NCI-H2196 treated with DMSO at 0.1 percent for 48 hours (cell line): ENCODE results near the gene QRFP.

Experiments
- DNase-seq: peaks from one replicate; lab custom pipeline; 2025; ENCODE audit not compliant: unreplicated experiment; lab: John Stamatoyannopoulos, UW

Gene QRFP

GRCh38 chr9:130872912-130873503 lies 23.6 kb downstream of the QRFP start:
- DNase-seq = no peak

- DNase-seq = no peak
Measured at GRCh38 chr9:130872508-130872907, 24.1 kb downstream of the QRFP start.

- no peak for DNase-seq
Measured at GRCh38 chr9:130872093-130872492, 24.5 kb downstream of the QRFP start.

GRCh38 chr9:130871395-130872062 lies 25.1 kb downstream of the QRFP start:
- DNase-seq = no peak

GRCh38 chr9:130870491-130871381 lies 25.9 kb downstream of the QRFP start:
- no peak for DNase-seq

GRCh38 chr9:130869250-130869649 lies 27.4 kb downstream of the QRFP start:
- DNase-seq = no peak

GRCh38 chr9:130868230-130868629 lies 28.4 kb downstream of the QRFP start:
- no peak for DNase-seq

- DNase-seq = no peak
Measured at GRCh38 chr9:130867556-130867955, 29.1 kb downstream of the QRFP start.

GRCh38 chr9:130866474-130866965 lies 30.1 kb downstream of the QRFP start:
- peak; percentile 76 for DNase-seq

GRCh38 chr9:130865921-130866320 lies 30.7 kb downstream of the QRFP start:
- DNase-seq = no peak

- no peak for DNase-seq
Measured at GRCh38 chr9:130864541-130864940, 32.1 kb downstream of the QRFP start.

GRCh38 chr9:130862747-130863146 lies 33.9 kb downstream of the QRFP start:
- no peak for DNase-seq

- DNase-seq = no peak
Measured at GRCh38 chr9:130862217-130862616, 34.4 kb downstream of the QRFP start.

- DNase-seq = no peak
Measured at GRCh38 chr9:130861372-130862180, 35.0 kb downstream of the QRFP start.

GRCh38 chr9:130860458-130861316 lies 35.9 kb downstream of the QRFP start:
- DNase-seq = no peak

- no peak for DNase-seq
Measured at GRCh38 chr9:130858739-130859705, 37.6 kb downstream of the QRFP start.

- no peak for DNase-seq
Measured at GRCh38 chr9:130857864-130858738, 38.5 kb downstream of the QRFP start.

- DNase-seq = no peak
Measured at GRCh38 chr9:130856474-130856873, 40.1 kb downstream of the QRFP start.
